Measurements from ENCODE around the gene EIF3C.
"Not testable (repeated sequence)": the region's sequence is repeated elsewhere in the genome, so short reads cannot be mapped to it uniquely, and the experiment has no call there.

DNA sequence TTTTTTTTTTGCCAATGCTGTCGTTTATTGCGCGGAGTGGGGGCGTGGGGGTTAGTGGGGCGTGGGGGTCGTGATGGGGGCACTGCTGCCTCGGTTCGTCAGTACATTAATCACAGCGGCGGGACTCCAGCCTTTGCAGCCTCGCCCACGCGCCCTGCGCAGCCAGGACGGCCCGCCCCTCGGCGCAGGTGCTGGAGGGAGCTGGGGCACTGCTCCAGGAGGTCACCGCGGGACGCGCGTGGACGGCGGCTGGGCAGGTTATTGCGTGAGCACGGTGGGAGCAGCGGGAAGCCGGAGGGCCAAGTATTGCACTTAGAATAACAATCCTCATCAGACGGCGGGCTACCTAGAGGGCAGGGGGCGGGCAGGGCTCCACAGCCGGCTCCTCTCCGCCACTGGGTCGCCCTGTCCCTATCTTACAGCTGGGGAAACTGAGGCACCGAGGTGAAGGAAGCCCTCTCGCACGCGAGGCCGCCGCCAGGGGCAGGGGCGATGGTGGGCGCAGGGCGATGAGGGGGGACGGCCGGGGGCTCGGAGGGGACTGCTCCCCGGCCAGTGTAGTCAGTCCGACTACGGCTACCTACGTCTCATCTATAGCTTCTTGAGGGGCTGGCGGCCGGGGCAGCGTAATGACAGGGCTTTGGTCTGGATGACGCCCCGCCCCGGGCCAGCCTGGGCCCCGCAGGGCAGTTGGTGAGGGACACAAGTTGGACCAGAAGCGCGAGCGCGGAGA, 35.5 kb downstream of the EIF3C start:
- TF ChIP-seq, protein P1, sequence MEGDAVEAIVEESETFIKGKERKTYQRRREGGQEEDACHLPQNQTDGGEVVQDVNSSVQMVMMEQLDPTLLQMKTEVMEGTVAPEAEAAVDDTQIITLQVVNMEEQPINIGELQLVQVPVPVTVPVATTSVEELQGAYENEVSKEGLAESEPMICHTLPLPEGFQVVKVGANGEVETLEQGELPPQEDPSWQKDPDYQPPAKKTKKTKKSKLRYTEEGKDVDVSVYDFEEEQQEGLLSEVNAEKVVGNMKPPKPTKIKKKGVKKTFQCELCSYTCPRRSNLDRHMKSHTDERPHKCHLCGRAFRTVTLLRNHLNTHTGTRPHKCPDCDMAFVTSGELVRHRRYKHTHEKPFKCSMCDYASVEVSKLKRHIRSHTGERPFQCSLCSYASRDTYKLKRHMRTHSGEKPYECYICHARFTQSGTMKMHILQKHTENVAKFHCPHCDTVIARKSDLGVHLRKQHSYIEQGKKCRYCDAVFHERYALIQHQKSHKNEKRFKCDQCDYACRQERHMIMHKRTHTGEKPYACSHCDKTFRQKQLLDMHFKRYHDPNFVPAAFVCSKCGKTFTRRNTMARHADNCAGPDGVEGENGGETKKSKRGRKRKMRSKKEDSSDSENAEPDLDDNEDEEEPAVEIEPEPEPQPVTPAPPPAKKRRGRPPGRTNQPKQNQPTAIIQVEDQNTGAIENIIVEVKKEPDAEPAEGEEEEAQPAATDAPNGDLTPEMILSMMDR (IDR thresholded peaks at IDR 0.05) = not testable (repeated sequence)
- TF ChIP-seq POLR2A (IDR thresholded peaks at IDR 0.05) = not testable (repeated sequence)
